HG03159 (cell line): ENCODE measurements around the gene TBC1D30.
"Not testable (repeated sequence)": the region's sequence is repeated elsewhere in the genome, so short reads cannot be mapped to it uniquely, and the experiment has no call there.

Experiments
- ATAC-seq: cut with Tn5 transposase; IDR thresholded peaks from one replicate; pipeline ENCODE4 v1.9.1; 2021; ENCODE audit warnings: mild to moderate bottlenecking, moderate library complexity; ENCODE audit not compliant: unreplicated experiment

Gene TBC1D30

GRCh38 chr12:64824500-64825142 lies at the start of gene TBC1D30:
Gene TBC1D30, plus strand, starts transcription at chr12:64824647. Its CDS starts 233 bp downstream, at chr12:64824880.
- ATAC-seq: no peak

- ATAC-seq: not testable (repeated sequence)
Measured at GRCh38 chr12:64775147-64775736, 49.2 kb upstream of the TBC1D30 start.

- no peak for ATAC-seq
Measured at GRCh38 chr12:64779354-64779974, 45.0 kb upstream of the TBC1D30 start.

- no peak for ATAC-seq
Measured at GRCh38 chr12:64780132-64780530, 44.3 kb upstream of the TBC1D30 start.

GRCh38 chr12:64780531-64781279 lies 43.7 kb upstream of the TBC1D30 start:
- no peak for ATAC-seq

GRCh38 chr12:64781280-64782190 lies 42.9 kb upstream of the TBC1D30 start:
- ATAC-seq: no peak

GRCh38 chr12:64782191-64782876 lies 42.1 kb upstream of the TBC1D30 start:
- ATAC-seq: no peak

GRCh38 chr12:64785838-64786237 lies 38.6 kb upstream of the TBC1D30 start:
- no peak for ATAC-seq

- ATAC-seq: no peak
Measured at GRCh38 chr12:64790166-64790565, 34.3 kb upstream of the TBC1D30 start.

- ATAC-seq: no peak
Measured at GRCh38 chr12:64791036-64791435, 33.4 kb upstream of the TBC1D30 start.

- ATAC-seq: no peak
Measured at GRCh38 chr12:64792128-64792527, 32.3 kb upstream of the TBC1D30 start.

GRCh38 chr12:64793610-64794009 lies 30.8 kb upstream of the TBC1D30 start:
- ATAC-seq: no peak

GRCh38 chr12:64794305-64794704 lies 30.1 kb upstream of the TBC1D30 start:
- ATAC-seq: no peak

GRCh38 chr12:64796205-64796845 lies 28.1 kb upstream of the TBC1D30 start:
- ATAC-seq: peak; percentile 85

- ATAC-seq: no peak
Measured at GRCh38 chr12:64797156-64797555, 27.3 kb upstream of the TBC1D30 start.

- no peak for ATAC-seq
Measured at GRCh38 chr12:64798165-64798564, 26.3 kb upstream of the TBC1D30 start.

GRCh38 chr12:64800640-64801039 lies 23.8 kb upstream of the TBC1D30 start:
- peak; percentile 55 for ATAC-seq

GRCh38 chr12:64801381-64801780 lies 23.1 kb upstream of the TBC1D30 start:
- no peak for ATAC-seq

GRCh38 chr12:64802180-64802775 lies 22.2 kb upstream of the TBC1D30 start:
- ATAC-seq: not testable (repeated sequence)
